Kidney capillary endothelial cell (primary cell): ENCODE measurements around the gene XK.
"Not testable (repeated sequence)": the region's sequence is repeated elsewhere in the genome, so short reads cannot be mapped to it uniquely, and the experiment has no call there.

Source experiments
- DNase-seq: peaks from one replicate; pipeline ENCODE4 v3.0.0-alpha.2; 2018; ENCODE audit warnings: low spot score

XK gene, protein sequence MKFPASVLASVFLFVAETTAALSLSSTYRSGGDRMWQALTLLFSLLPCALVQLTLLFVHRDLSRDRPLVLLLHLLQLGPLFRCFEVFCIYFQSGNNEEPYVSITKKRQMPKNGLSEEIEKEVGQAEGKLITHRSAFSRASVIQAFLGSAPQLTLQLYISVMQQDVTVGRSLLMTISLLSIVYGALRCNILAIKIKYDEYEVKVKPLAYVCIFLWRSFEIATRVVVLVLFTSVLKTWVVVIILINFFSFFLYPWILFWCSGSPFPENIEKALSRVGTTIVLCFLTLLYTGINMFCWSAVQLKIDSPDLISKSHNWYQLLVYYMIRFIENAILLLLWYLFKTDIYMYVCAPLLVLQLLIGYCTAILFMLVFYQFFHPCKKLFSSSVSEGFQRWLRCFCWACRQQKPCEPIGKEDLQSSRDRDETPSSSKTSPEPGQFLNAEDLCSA

DNA sequence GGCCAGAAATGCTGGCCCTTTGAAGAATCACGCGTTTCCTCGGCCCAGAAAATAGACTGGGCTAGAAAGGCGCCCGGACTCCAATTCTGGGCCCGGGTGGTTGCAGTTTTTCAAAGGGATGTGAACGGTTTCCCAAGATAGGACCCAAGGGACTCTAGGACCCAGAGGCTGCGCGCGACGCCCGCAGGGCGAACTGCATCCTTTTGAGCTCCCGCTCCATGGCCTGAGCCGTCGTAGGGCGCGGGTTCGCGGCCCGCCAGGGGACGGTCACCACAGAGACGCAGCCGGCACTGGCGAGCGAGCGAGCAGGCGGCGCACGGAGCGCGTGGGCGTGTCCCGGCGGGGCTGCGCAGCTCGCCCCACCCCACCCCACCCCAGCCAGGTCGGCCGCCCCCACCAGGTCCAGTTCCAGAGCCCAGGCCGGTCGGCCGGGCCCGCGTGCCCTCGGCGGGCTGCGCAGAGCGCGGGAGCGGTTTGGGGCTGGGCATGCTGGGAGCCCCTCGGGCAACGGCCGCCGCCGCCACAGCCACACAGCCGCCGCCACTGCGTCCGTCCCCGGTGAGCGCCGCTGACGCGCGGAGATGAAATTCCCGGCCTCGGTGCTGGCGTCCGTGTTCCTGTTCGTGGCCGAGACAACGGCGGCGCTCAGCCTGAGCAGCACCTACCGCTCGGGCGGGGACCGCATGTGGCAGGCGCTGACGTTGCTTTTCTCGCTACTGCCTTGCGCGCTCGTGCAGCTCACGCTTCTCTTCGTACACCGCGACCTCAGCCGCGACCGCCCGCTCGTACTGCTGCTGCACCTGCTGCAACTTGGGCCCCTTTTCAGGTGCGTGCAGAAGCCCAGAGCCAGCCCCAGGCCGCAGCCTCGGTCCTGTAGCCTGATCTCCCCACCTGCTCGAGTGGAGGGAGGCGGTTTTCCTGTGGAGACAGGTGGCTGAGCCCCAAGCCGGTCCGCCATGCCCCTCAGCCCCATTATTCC is at the start of gene XK:
Gene XK (plus strand): TSS at position 411 of the 979 bp plus-strand sequence. CDS start 171 bp downstream, at position 582.
- DNase-seq, result no peak

DNA sequence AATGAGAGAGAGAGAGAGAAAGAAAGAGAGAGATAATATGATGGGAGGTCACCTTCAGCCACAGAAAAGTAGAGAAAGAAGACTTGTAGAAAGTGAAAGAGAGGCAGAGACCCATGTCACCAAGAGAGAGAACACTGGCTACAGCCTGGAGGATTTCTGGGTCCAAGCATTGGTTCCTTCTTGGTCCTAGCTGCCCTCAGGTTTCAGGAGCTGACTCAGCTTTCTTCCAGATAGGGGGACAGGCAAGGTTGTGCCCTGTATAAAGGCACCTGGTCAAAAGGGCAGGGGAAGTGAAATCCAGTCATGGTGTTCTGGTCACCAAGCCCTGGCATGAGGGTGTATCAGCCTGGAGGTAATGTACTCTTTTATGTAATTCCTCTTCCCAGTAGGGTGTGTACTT is 47.5 kb upstream of the XK start:
- DNase-seq, result no peak

- DNase-seq, result no peak
Measured at GRCh38 chrX:37640142-37640541, 45.4 kb upstream of the XK start.

GRCh38 chrX:37641859-37642258 is 43.7 kb upstream of the XK start:
- DNase-seq, result no peak

GRCh38 chrX:37644381-37645305 is 40.9 kb upstream of the XK start:
- DNase-seq, result no peak

DNA sequence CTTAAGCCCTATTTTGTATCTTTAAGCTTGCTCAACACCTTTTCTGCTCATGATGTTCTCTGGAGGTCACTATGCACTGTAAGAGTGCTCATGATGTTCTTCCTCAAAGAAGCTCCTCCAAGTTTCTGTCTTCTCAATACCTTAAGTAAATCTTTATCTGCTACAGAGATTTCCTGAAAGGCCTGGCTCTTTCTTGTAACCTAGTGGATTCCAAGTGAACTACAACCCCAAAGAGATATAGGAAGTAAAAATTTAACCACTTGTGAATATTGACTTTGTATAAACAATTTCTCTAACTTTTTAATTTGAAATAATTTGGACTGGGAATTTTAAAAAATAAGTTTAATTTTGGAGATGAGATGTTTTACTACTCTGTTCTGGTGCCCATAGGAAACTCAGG is 39.3 kb upstream of the XK start:
- no peak for DNase-seq

DNA sequence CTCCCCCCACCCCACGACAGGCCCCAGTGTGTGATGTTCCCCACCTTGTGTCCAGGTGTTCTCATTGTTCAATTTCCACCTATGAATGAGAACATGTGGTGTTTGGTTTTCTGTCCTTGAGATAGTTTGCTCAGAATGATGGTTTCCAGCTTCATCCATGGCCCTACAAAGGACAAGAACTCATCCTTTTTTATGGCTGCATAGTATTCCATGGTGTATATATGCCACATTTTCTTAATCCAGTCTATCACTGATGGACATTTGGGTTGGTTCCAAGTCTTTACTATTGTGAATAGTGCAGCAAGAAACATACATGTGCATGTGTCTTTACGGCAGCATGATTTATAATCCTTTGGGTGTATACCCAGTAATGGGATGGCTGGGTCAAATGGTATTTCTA is 34.7 kb upstream of the XK start:
- DNase-seq, result not testable (repeated sequence)

GRCh38 chrX:37651921-37652452 is 33.6 kb upstream of the XK start:
- no peak for DNase-seq

DNA sequence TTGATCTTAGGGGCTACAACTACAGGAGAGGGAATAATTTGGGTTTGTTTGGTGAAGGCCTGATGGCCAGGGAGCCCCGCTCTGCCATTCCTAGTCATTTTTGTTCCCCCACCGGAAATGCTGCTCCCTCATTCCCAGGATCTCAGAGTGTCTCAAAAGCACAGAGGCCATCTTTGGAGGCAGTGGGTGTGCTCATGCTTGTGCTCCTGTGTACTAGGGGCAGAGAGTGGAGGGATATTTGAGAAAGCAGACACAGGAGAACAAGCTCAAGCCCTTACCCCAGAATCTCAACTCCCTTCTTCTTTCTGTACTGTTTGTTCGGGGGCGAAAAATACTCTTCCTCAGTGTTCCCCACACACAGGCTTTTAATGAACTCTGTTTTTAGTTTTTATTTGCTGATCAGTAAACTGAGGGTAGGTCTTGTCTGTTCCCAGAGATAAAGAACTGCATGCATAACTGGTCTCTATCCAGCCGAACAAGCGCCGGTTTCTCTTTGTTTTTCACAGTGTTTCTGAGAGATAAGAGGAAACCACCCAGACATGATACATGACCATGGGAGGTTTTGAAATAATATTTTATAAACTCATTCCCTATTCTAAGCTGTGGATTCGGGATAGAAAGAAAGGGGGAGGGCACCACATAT is 32.9 kb upstream of the XK start:
- no peak for DNase-seq

DNA sequence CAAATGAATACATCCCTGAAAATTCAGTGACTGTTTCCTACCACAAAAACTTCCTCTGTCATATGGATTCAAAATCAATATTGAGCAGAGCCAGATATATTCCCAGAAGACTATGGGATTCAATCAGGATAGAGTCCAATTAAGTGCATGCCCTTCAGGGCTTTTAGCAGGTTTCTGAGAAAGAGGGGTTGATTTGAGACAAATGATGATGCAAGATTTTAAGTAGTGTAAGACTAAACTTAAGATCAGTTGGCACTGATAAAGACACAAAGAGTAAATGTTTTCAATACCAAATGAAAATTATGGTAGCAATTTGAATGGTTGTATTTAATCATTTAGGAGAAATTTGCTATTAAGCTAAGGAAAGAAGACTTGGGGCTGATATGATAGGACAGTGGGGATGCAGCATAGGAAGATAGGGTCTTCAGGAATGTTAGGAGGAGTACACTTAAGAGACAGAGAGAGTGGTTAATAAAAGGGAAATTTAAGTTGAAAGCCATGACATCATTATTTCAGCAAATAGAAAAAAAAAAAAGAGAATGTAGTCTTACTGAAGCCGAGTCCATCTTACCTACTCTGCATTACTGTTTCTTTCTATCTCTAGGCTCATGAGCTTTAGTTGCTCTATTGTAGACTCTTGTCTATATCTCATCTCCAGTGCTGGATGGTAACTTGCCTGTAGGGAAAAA is 32.0 kb upstream of the XK start:
- no peak for DNase-seq

GRCh38 chrX:37658343-37659030 is 27.1 kb upstream of the XK start:
- DNase-seq, result no peak

DNA sequence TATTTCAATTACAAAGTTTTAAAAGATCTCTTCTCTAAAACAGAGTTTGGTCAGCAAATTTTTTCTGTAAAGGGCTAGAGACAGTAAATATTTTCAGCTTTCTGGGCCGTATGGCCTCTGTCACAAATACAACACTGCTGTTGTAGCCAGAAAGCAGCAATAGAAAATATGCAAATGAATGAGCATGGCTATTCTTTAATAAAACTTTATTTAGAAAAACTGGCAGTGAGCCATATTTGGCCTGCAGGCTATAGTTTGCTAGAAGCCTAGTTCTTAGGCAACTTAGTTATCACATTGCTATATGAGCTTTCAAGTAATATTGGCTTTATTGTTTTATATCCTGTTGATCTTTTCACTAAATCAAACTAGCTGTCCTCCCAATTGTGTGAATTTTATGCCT is 26.5 kb upstream of the XK start:
- no peak for DNase-seq

DNA sequence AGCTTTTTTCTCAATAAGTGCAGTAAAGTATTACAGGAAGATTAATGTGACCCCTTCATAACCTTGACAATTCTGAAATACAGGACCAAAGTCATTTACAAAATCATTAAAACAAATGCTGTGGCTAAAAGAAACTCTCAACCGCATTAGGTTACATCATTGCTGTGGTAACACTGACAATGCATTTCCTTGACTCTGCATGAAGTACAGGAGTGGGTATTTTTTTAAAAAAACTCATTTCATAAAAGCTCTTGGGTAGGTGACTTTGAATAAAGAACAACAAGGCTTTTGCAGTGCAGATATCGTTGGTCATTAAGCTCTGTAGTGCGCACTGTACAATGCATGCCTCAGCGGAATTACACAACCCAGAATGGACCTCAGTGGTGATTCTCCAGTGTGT is 23.4 kb upstream of the XK start:
- DNase-seq, result no peak

DNA sequence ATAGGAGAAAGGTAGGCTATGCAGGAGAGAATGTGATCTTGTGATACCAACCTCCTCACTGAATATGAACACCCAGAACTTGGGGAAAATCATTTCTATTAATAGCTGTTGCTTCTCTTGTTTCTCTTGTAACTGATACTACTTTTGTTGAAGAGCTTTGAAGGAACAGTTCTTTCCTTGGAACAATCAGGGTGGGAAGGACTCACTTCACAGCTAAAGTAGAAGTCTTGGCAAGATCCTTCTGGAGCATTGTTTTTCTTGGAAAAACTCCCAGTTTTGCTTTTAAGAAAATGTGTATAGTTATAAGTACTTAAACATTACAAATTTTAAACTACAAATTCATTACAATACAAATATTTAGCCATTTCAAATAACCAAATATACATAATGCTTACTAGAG is 19.1 kb upstream of the XK start:
- DNase-seq, result no peak

DNA sequence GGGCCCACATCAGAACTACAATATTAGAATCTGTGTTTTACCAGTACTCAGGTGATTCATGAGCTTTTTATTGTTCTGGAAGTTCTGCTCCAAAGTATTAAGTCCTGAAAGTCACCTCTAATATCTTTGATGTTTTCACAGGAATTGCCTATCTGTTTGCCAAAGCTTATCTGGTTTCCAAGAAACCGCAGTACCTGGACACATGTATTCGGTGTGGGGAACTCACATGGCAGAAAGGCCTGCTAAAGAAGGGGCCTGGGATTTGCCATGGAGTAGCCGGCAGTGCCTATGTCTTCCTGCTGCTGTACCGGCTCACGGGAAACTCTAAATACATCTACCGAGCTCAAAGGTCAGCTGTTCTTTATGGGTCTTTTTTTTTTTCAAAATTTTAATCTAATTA is 18.4 kb upstream of the XK start:
- DNase-seq, result no peak

GRCh38 chrX:37672563-37672962 is 13.0 kb upstream of the XK start:
- DNase-seq, result no peak

- DNase-seq, result no peak
Measured at GRCh38 chrX:37676811-37677210, 8.8 kb upstream of the XK start.

DNA sequence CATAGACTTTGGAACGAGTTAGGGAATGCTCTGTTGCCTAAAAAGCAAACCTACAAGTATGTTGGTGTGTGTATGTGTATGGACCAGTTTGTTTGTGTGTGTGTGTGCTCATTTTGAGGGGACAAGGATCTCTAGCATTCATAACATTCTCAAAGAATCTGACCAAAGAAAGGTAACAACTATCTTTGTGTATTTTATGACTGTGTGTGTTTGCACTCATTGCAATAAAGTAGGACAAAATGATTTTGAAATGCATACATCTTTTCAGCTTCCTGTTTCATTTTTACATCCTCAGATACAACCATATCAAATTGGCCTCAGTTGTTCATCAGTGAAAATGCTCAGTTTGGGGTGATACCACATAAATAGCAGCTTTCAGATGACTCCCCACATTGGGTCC is 8.3 kb upstream of the XK start:
- no peak for DNase-seq

GRCh38 chrX:37677765-37678164 is 7.8 kb upstream of the XK start:
- DNase-seq, result no peak

DNA sequence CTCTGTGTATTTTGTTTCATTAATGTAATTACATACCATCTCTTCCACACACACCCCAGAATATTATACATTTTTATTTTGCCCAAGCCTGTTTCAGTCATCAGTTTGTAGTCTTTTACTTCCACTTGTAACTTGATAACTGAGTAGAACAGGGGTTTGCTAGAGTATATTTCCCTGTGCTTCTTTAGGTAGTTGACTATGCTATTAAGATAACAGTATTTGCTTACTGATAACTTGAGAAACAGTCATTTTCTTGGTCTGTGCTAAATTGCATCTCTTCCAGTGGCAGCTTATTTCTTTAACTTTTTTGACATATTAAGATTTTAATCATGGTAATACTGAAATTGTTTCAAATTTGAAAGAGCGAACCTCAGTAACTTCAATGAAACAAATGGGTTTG is 7.0 kb upstream of the XK start:
- DNase-seq, result no peak
